ENCODE results near the gene MAP3K8.

DNA sequence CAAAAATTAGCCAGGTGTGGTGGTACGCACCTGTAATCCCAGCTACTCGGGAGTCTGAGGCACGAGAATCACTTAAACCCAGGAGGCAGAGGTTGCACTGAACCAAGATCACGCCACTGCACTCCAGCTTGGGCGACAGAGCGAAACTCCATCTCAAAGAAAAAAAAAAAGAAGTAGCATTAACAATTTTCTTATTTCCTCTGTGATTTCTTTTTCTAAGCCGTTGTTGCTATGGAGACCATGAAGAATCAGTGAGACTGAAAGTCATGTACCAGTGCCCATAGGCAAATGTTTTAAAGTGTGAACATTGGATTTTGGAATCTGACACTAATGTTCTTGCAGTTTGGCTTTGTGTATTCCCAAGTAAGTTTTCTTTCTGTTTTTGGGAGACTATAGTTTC, 18.4 kb upstream of the MAP3K8 start:
- TF ChIP-seq, protein P1, sequence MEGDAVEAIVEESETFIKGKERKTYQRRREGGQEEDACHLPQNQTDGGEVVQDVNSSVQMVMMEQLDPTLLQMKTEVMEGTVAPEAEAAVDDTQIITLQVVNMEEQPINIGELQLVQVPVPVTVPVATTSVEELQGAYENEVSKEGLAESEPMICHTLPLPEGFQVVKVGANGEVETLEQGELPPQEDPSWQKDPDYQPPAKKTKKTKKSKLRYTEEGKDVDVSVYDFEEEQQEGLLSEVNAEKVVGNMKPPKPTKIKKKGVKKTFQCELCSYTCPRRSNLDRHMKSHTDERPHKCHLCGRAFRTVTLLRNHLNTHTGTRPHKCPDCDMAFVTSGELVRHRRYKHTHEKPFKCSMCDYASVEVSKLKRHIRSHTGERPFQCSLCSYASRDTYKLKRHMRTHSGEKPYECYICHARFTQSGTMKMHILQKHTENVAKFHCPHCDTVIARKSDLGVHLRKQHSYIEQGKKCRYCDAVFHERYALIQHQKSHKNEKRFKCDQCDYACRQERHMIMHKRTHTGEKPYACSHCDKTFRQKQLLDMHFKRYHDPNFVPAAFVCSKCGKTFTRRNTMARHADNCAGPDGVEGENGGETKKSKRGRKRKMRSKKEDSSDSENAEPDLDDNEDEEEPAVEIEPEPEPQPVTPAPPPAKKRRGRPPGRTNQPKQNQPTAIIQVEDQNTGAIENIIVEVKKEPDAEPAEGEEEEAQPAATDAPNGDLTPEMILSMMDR (IDR thresholded peaks at IDR 0.05) = no peak
- TF ChIP-seq POLR2A (IDR thresholded peaks at IDR 0.05) = no peak
